Astrocyte (in vitro differentiated cells and primary cell): ENCODE results near the gene ZBTB1. TPM values are rescaled to one million over a fixed set of nuclear protein-coding genes. Genes with fewer than 3 reads are reported as not detected.
A peak's percentile ranks its signal among the peaks of the same experiment; 100 is the strongest.

ENCODE experiments used
- DNase-seq: peaks from one replicate; pipeline ENCODE4 v3.0.0-alpha.2; 2010; ENCODE audit warnings: low read depth
- FAIRE-seq: peaks from 2 replicates; lab custom pipeline; 2011; peaks lifted over from hg19 to GRCh38; lab: Jason Lieb, UNC
- H2AFZ ChIP-seq: 2 replicates; pipeline ENCODE4 v1.6.0; 2012; ENCODE audit warnings: low read depth, low read length, inconsistent platforms
- H3K27ac ChIP-seq: 2 replicates; pipeline ENCODE4 v1.5.1; 2011; ENCODE audit warnings: low read depth, low read length, inconsistent platforms
- H3K27me3 ChIP-seq: 2 replicates; pipeline ENCODE4 v1.6.0; 2011; ENCODE audit warnings: low read length, inconsistent platforms; ENCODE audit not compliant: insufficient read depth
- H3K36me3 ChIP-seq: 2 replicates; pipeline ENCODE4 v1.5.1; 2011; ENCODE audit warnings: low read length, inconsistent platforms; ENCODE audit not compliant: insufficient read depth
- H3K4me1 ChIP-seq: 2 replicates; pipeline ENCODE4 v1.5.1; 2011; ENCODE audit warnings: low read length, inconsistent platforms; ENCODE audit not compliant: insufficient read depth
- H3K4me2 ChIP-seq: 2 replicates; pipeline ENCODE4 v1.6.0; 2012; ENCODE audit warnings: low read length, inconsistent platforms
- H3K4me3 ChIP-seq: 2 replicates; pipeline ENCODE4 v1.5.1; 2011; ENCODE audit warnings: low read depth, mild to moderate bottlenecking, low read length, inconsistent platforms; ENCODE audit not compliant: insufficient read depth
- H3K79me2 ChIP-seq: 2 replicates; pipeline ENCODE4 v1.6.0; 2012; ENCODE audit warnings: mild to moderate bottlenecking, low read length, inconsistent platforms; ENCODE audit not compliant: insufficient read depth
- H3K9ac ChIP-seq: 2 replicates; pipeline ENCODE4 v1.6.0; 2012; ENCODE audit warnings: mild to moderate bottlenecking, low read length, inconsistent platforms
- H3K9me3 ChIP-seq: 2 replicates; pipeline ENCODE4 v1.5.1; 2012; ENCODE audit warnings: low read depth, mild to moderate bottlenecking, low read length, inconsistent platforms; ENCODE audit not compliant: insufficient read depth
- H4K20me1 ChIP-seq: 2 replicates; pipeline ENCODE4 v1.6.0; 2012; ENCODE audit warnings: low read length, inconsistent platforms; ENCODE audit not compliant: insufficient read depth
- H3K27ac Mint-ChIP-seq: one replicate; pipeline ENCODE4 v1.8.0; 2021; ENCODE audit warnings: mild to moderate bottlenecking, mixed read lengths; ENCODE audit not compliant: unreplicated experiment
- H3K27me3 Mint-ChIP-seq: one replicate; pipeline ENCODE4 v1.8.0; 2021; ENCODE audit warnings: low read depth, mixed read lengths; ENCODE audit not compliant: unreplicated experiment
- H3K36me3 Mint-ChIP-seq: one replicate; pipeline ENCODE4 v1.8.0; 2021; ENCODE audit warnings: low read depth, mixed read lengths; ENCODE audit not compliant: unreplicated experiment
- H3K4me1 Mint-ChIP-seq: one replicate; pipeline ENCODE4 v1.8.0; 2021; ENCODE audit warnings: low read depth, mixed read lengths; ENCODE audit not compliant: unreplicated experiment
- H3K4me3 Mint-ChIP-seq: one replicate; pipeline ENCODE4 v1.8.0; 2021; ENCODE audit warnings: mild to moderate bottlenecking, moderate library complexity, mixed read lengths; ENCODE audit not compliant: unreplicated experiment
- H3K9me3 Mint-ChIP-seq: one replicate; pipeline ENCODE4 v1.8.0; 2021; ENCODE audit warnings: mild to moderate bottlenecking, mixed read lengths; ENCODE audit not compliant: unreplicated experiment
- CTCF ChIP-seq: IDR thresholded peaks from 2 replicates; pipeline ENCODE4 v1.5.1; 2011; ENCODE audit warnings: low read depth, mild to moderate bottlenecking, inconsistent platforms, low read length, moderate library complexity; ENCODE audit not compliant: insufficient read depth
- EZH2 ChIP-seq: IDR thresholded peaks from 2 replicates; pipeline ENCODE4 v1.6.1; 2012; ENCODE audit warnings: mild to moderate bottlenecking, low read length, inconsistent platforms; ENCODE audit not compliant: insufficient read depth
- total RNA-seq: library from RNA; stranded (reverse); gene quantifications from 2 replicates; pipeline ENCODE4 v1.2.1, GENCODE V29; 2021

The ZBTB1 gene
- total RNA-seq, 1 donor from 2014 or later: 43.0 TPM

GRCh38 chr14:64525354-64525753 lies 20.8 kb downstream of the ZBTB1 start:
- Mint-ChIP-seq H3K36me3 (peaks cover 15% of the 10 kb centered on the region), H3K9me3 (no peaks in the 10 kb centered on the region), H3K4me3 (no peak overlapping the region), H3K27me3 (no peaks in the 10 kb centered on the region), H3K4me1 (peaks cover 2% of the 10 kb centered on the region), H3K27ac (no peak overlapping the region)
- no peak for FAIRE-seq
- no peaks in the 10 kb centered on the region for H3K4me1 ChIP-seq
- TF ChIP-seq CTCF (no peak), EZH2 (no peak)
- H3K27ac ChIP-seq: no peak overlapping the region
- peaks cover 29% of the 10 kb centered on the region for H3K36me3 ChIP-seq
- H4K20me1 ChIP-seq: peaks cover 53% of the 10 kb centered on the region
- peaks cover 61% of the 10 kb centered on the region for H3K79me2 ChIP-seq
- H3K27me3 ChIP-seq: no peaks in the 10 kb centered on the region
- no peak overlapping the region for H2AFZ ChIP-seq
- no peak overlapping the region for H3K9ac ChIP-seq
- no peak overlapping the region for H3K4me2 ChIP-seq
- DNase-seq: no peak
- no peak overlapping the region for H3K4me3 ChIP-seq
- no peaks in the 10 kb centered on the region for H3K9me3 ChIP-seq

- Histone ChIP-seq H3K4me3 (no peak overlapping the region), H3K4me2 (no peak overlapping the region), H2AFZ (no peak overlapping the region), H3K36me3 (no peaks in the 10 kb centered on the region), H3K4me1 (no peaks in the 10 kb centered on the region), H4K20me1 (peaks cover 8% of the 10 kb centered on the region), H3K9me3 (no peaks in the 10 kb centered on the region), H3K27me3 (no peaks in the 10 kb centered on the region), H3K9ac (no peak overlapping the region), H3K79me2 (peaks cover 4% of the 10 kb centered on the region), H3K27ac (no peak overlapping the region)
- H3K36me3 Mint-ChIP-seq: peaks cover 11% of the 10 kb centered on the region
- H3K27ac Mint-ChIP-seq: no peak overlapping the region
- peaks cover 2% of the 10 kb centered on the region for H3K4me1 Mint-ChIP-seq
- TF ChIP-seq EZH2 (no peak), CTCF (no peak)
- H3K27me3 Mint-ChIP-seq: no peaks in the 10 kb centered on the region
- FAIRE-seq (no peak), DNase-seq (no peak)
- H3K9me3 Mint-ChIP-seq: no peaks in the 10 kb centered on the region
- no peak overlapping the region for H3K4me3 Mint-ChIP-seq
These were observed 27.0 kb downstream of the ZBTB1 start for GRCh38 chr14:64531567-64531966.

- DNase-seq: peak; percentile 80
These were observed 32.1 kb downstream of the ZBTB1 start for GRCh38 chr14:64536488-64537245.

More at GRCh38 chr14:64536488-64537245, 32.1 kb downstream of the ZBTB1 start:
- Histone ChIP-seq H3K4me3 (no peak overlapping the region), H3K27me3 (peaks cover 10% of the 10 kb centered on the region), H3K79me2 (peaks cover 10% of the 10 kb centered on the region), H3K4me2 (no peak overlapping the region), H3K9ac (no peak overlapping the region), H2AFZ (no peak overlapping the region), H4K20me1 (peaks cover under 1% of the 10 kb centered on the region), H3K4me1 (peaks cover 10% of the 10 kb centered on the region), H3K9me3 (peaks cover 10% of the 10 kb centered on the region), H3K36me3 (no peaks in the 10 kb centered on the region), H3K27ac (no peak overlapping the region)
- Mint-ChIP-seq H3K27ac (peak overlapping the region; percentile 83), H3K27me3 (no peaks in the 10 kb centered on the region), H3K4me1 (peaks cover 8% of the 10 kb centered on the region), H3K36me3 (peaks cover 5% of the 10 kb centered on the region), H3K9me3 (peaks cover 6% of the 10 kb centered on the region), H3K4me3 (no peak overlapping the region)
- TF ChIP-seq EZH2: no peak
- no peak for TF ChIP-seq CTCF
- peak; percentile 43 for FAIRE-seq
